HCT116 (cell line): ENCODE measurements around the gene BCR.

Source experiments
- CBX3 ChIP-seq: IDR thresholded peaks from 2 replicates; pipeline ENCODE4 v1.6.1; 2012; ENCODE audit warnings: low read depth
- CEBPB ChIP-seq: IDR thresholded peaks from 2 replicates; pipeline ENCODE4 v1.6.1; 2012; ENCODE audit warnings: low read depth
- CTCF ChIP-seq, 3 experiments: fragments of 200-600 bp in 1 of 3; sonication (generic) in 1 of 3; IDR thresholded peaks in 2 of 3; conservative IDR thresholded peaks in 1 of 3; 2 replicates each; pipeline ENCODE4 v1.5.1; 2012 to 2017; ENCODE audit warnings: low read depth in 2 of 3, low read length in 2 of 3, antibody characterized with exemption in 1 of 3, borderline replicate concordance in 1 of 3, control low read depth in 1 of 3, mild to moderate bottlenecking in 1 of 3, mixed read lengths in 1 of 3, mixed run types in 1 of 3, moderate library complexity in 1 of 3; ENCODE audit not compliant: insufficient read depth in 1 of 3
- EGR1 ChIP-seq: IDR thresholded peaks from 2 replicates; pipeline ENCODE4 v1.6.1; 2012; ENCODE audit warnings: low read depth
- EZH2 ChIP-seq: fragments of 200-600 bp; sonication (generic); IDR thresholded peaks from 2 replicates; pipeline ENCODE4 v1.6.1; 2017; ENCODE audit warnings: antibody characterized with exemption, mixed run types
- EZH2phosphoT487 ChIP-seq: fragments of 200-600 bp; IDR thresholded peaks from 2 replicates; pipeline ENCODE4 v1.6.1; 2018; ENCODE audit warnings: antibody characterized with exemption, borderline replicate concordance
- JUND ChIP-seq: IDR thresholded peaks from 2 replicates; pipeline ENCODE4 v1.6.1; 2012
- POLR2A ChIP-seq: IDR thresholded peaks from 2 replicates; pipeline ENCODE4 v1.7.0; 2011; ENCODE audit warnings: borderline replicate concordance; ENCODE audit not compliant: insufficient read depth, insufficient read length; ENCODE audit errors: extremely low read depth
- POLR2AphosphoS5 ChIP-seq: IDR thresholded peaks from 2 replicates; pipeline ENCODE4 v1.6.1; 2011; ENCODE audit warnings: mild to moderate bottlenecking, low read depth, low read length, moderate library complexity
- REST ChIP-seq: IDR thresholded peaks from 2 replicates; pipeline ENCODE4 v1.6.1; 2012; ENCODE audit warnings: low read depth
- SIN3A ChIP-seq: IDR thresholded peaks from 2 replicates; pipeline ENCODE4 v1.6.1; 2012; ENCODE audit warnings: low read depth
- ZNF274 ChIP-seq: fragments of 200-500 bp; sonication (Bioruptor generic); IDR thresholded peaks from 2 replicates; pipeline ENCODE4 v1.6.1; 2014; ENCODE audit warnings: mild to moderate bottlenecking, low read depth, low read length, inconsistent platforms
- TF ChIP-seq, protein P1 (sequence below): IDR thresholded peaks from 2 replicates; pipeline ENCODE4 v1.6.1; 2012
- TF ChIP-seq, protein P2 (sequence below): IDR thresholded peaks from 2 replicates; pipeline ENCODE4 v1.6.1; 2011; ENCODE audit warnings: mild to moderate bottlenecking, low read length, moderate library complexity; ENCODE audit not compliant: insufficient replicate concordance; ENCODE audit errors: extremely low read depth

- TF ChIP-seq POLR2A: no peak
- TF ChIP-seq CTCF (IDR thresholded peaks at IDR 0.05 in 2 of 3, conservative IDR thresholded peaks at IDR 0.05 in 1 of 3; ENCODE audit: borderline replicate concordance in 1 of 3, insufficient read depth in 1 of 3, low read depth in 2 of 3, low read length in 2 of 3): no peak
- TF ChIP-seq, protein P1, sequence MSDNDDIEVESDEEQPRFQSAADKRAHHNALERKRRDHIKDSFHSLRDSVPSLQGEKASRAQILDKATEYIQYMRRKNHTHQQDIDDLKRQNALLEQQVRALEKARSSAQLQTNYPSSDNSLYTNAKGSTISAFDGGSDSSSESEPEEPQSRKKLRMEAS: no peak; the same call in 1 of the 2 replicates
- TF ChIP-seq EZH2phosphoT487: no peak
- TF ChIP-seq EZH2: no peak
- TF ChIP-seq POLR2AphosphoS5: peak; percentile 59; the same call in 1 of the 2 replicates
- TF ChIP-seq REST: no peak
- TF ChIP-seq JUND: no peak
- TF ChIP-seq CBX3: no peak
- no peak for TF ChIP-seq ZNF274
- peak; percentile 75 for TF ChIP-seq EGR1
- TF ChIP-seq, protein P2, sequence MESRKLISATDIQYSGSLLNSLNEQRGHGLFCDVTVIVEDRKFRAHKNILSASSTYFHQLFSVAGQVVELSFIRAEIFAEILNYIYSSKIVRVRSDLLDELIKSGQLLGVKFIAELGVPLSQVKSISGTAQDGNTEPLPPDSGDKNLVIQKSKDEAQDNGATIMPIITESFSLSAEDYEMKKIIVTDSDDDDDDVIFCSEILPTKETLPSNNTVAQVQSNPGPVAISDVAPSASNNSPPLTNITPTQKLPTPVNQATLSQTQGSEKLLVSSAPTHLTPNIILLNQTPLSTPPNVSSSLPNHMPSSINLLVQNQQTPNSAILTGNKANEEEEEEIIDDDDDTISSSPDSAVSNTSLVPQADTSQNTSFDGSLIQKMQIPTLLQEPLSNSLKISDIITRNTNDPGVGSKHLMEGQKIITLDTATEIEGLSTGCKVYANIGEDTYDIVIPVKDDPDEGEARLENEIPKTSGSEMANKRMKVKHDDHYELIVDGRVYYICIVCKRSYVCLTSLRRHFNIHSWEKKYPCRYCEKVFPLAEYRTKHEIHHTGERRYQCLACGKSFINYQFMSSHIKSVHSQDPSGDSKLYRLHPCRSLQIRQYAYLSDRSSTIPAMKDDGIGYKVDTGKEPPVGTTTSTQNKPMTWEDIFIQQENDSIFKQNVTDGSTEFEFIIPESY: no peak
- no peak for TF ChIP-seq CEBPB
- no peak for TF ChIP-seq SIN3A
These were observed 35.1 kb upstream of the BCR start, which contains the start of gene RAB36 for GRCh38 chr22:23144932-23145877.
